Measurements from ENCODE around the gene GNG7.
"Not testable (repeated sequence)": the region's sequence is repeated elsewhere in the genome, so short reads cannot be mapped to it uniquely, and the experiment has no call there.

The GNG7 gene

DNA sequence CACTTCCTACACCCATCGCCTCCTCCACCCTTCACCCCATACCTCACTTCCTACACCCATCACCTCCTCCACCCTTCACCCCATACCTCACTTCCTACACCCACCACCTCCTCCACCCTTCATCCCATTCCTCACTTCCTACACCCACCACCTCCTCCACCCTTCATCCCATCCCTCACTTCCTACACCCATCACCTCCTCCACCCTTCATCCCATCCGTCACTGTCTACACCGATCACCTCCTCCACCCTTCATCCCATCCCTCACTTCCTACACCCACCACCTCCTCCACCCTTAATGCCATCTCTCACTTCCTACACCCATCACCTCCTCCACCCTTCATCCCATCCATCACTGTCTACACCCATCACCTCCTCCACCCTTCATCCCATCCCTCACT lies 10.7 kb upstream of the GNG7 start:
- DNase-seq (ENCODE audit: low read depth), result not testable (repeated sequence)

DNA sequence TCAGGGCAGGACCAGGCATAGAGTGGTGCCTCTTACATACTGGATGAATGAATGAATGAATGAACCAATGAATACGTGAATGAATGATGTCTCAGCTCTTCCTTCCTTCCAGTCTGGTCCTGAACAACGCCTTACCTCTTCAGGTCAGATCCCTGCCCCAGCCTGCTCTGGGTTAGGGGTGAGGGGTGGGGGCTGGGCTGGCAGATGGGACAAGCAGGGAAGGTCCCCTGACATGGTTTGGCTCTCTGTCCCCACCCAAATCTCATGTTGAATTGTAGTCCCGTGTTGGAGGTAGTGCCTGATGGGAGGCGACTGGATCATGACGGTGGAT lies 9.3 kb upstream of the GNG7 start:
- no peak for DNase-seq (ENCODE audit: low read depth)

DNA sequence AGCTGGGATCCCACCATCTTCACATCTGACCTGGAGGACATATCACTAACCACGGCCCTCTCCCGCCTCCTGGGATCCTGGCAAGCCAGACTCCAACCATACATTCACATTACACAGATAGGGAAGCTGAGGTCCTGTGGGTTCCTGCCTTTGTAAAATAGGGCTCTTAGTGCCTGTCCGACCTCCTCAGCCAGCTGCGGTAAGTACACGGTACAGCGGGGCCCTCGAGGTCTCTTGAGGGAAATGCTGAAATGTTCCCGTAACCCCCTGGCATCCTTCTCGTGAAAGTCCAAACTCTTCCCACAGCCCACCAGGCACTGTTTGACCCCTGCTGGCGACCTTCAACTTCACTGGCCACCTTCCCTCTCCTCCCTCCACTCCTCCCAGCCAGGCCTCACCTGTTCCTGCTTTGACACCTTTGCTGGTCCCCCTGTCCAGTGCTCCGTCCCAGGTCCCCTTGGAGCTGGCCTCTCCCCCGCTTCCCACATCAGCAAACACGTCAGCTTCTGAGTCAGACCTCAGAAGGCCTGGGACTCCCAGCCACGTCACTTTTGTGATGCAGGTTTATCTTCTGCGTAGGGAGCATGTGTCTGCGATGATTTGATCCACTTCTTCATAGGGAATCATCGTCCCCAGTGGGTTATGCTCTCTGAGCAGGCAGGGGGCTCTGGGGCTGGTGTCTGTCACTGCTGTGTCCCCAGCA lies 8.8 kb upstream of the GNG7 start:
- DNase-seq (ENCODE audit: low read depth), result no peak

DNA sequence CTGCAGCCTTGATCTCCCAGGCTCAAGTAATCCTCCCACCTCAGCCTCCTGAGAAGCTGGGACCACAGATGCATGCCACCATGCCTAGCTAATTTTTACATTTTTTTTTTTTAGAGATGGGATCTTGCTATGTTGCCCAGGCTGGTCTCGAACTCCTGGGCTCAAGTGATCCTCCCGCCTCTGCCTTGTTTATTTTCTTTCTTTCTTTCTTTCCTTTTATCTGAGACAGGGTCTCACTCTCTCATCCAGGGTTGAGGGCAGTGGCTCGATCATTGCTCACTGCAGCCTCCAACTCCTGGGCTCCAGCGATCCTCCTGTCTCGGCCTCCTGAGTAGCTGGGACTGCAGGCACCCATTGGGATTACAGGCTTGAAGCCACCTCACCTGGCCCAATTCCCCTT lies 3.8 kb upstream of the GNG7 start:
- DNase-seq (ENCODE audit: low read depth), result no peak

DNA sequence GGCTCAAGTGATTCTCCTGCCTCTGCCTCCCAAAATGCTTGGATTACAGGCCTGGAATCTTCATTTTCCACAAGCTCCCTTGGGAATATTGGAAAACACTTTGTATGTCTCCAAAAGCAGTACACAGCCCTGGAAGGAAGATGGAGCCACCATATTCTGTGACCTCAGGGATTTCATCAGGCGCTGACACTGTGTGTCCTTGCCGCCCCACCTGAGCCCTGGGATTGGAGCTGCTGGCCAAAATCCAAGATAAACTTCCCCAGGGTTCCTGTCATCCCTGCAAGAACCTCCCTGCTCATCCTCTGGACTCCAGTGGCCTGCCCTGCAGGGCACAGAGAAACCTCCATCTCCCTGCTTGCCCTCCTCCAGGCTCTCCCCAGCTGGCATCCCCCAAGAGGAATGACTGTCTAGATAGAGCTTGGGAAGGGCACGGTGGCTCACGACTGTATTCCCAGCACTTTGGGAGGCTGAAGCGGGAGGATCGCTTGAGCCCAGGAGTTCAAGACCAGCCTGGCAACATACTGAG lies 1.3 kb upstream of the GNG7 start:
- DNase-seq (ENCODE audit: low read depth), result no peak

DNA sequence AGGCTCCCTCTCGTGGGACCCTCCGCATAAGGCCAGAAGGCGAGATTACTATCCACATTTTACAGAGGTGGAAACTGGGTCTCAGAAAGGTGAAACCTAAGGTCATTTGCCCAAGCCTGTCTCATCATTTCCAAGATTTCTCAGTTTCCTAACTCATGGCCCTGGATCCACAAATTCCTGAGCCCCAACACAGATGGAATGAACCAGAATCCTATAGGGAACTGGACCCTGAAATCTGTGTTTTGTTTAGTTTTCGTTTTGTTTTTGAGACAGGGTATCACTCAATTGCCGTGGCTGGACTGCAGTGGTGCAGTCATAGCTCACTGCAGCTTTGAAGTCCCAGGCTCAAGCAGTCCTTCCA lies 563 bp upstream of the GNG7 start:
- DNase-seq (ENCODE audit: low read depth), result no peak

DNA sequence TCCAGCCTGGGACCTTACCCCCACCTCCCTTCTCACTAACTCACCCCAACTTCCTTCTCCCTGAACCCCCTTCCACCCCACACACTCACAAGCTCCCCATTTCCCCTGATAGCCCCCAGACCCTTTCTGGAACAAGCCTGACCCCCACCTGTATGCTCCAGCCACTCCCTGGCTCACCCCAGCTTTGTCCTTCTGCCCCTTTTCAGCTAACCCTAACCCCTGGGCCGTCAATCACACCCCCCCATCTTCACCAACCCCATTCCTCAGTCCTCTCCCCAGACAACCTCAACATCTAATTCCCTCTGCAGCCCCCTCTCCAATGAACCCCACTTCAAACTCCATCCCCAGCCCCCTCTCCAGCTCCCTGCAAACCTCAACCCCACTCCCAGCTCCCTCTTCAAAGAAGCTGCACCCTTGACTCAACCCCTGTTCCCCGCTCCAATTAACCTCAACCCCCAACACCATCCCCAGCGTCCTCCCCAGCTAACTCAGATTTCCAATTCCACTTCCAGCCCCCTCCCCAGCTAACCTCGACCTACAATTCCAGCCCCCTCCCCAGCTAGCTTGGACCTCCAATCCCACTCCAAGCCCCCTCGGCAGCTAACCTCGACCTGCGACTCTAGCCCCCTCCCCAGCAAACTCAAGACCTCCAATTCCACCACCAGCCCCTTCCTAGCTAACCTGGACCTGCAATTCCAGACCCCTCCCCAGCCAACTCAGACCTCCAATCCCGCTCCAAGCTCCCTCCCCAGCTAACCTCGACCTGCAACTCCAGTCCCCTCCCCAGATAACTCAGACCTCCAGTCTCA lies 929 bp downstream of the GNG7 start:
- no peak for DNase-seq (ENCODE audit: low read depth)

DNA sequence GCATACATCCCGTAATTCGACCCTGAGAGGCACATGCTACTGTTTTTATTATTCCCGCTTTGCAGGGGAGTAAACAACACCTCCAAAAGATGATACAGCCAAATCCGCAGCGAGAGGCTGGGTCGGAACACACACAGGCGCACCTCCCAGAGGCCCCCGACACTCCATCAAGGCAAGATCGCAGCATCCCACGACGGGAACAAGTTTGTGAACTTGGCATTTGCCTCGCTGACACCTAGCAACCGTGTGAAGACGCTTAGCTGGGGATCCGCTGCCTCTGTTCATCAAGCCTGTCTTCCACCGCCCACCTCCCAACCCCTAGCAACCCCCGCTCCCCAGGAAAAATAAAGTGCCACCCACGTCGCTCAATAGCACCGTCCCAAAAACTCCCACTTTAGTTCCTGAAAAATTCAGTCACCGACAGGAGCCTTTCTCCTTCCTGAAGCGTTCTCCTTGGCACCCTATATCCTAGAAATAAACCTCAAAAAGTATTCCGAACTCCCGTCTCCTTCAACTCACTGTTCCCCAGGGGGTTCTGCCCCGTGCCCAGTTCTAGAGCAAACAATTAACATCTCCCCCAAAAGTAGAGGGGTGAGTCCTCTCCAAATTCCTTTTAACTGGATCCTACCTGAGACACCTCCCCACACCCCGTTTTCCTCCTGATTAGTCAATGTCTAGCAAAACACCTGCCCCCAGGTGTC lies 1.7 kb downstream of the GNG7 start:
- DNase-seq (ENCODE audit: low read depth), result no peak

DNA sequence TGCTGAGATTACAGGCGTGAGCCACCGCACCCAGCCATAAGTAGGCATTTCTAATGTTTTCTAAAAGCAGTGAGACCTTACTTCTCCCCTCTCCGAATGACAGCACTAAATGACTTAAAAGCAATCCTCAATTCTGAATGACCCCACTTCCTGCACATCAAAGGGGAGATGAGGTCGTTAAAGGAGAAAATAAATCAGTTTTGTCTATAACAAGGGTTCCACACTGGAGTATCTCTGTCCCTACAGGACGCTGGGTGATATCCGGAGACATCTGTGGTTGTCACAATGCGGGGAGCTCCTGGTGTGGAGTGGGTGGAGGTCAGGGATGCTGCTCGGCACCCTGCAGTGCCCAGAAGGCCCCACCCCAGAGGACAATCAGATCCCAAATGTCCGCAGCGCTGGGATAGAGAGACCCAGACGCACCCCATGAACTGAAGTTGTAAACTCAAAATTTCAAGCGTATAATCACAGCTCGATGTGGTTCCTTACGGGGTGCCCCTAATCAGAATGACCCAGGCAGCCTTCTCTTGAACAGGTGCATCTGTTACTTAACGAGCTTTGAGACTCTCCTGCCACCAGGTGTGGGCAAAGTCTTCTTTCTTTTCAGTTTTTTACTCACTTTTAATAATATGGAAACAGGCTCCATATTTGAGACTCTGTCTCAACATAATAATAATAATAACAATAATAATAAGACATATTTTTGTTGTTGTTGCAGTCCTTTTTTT lies 2.9 kb downstream of the GNG7 start:
- no peak for DNase-seq (ENCODE audit: low read depth)

DNA sequence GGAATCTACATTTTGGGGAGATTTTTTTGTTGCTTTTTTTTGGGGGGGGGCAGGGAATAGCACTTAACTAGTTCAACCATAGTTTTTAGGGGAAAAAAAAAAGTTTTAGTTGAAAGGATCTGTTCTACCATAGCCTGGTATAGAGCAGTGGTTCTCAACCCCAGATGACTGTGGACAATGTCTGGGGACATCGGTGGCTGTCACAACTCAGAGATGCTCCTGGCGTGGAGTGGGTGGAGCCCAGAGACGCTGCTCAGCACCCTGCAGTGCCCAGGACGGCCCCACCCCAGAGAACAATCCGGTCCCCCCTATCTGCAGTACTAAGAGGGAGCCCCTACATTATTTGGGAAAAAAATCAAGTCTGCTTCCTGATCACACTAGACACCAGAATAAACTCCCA lies 8.3 kb downstream of the GNG7 start:
- DNase-seq (ENCODE audit: low read depth), result no peak

DNA sequence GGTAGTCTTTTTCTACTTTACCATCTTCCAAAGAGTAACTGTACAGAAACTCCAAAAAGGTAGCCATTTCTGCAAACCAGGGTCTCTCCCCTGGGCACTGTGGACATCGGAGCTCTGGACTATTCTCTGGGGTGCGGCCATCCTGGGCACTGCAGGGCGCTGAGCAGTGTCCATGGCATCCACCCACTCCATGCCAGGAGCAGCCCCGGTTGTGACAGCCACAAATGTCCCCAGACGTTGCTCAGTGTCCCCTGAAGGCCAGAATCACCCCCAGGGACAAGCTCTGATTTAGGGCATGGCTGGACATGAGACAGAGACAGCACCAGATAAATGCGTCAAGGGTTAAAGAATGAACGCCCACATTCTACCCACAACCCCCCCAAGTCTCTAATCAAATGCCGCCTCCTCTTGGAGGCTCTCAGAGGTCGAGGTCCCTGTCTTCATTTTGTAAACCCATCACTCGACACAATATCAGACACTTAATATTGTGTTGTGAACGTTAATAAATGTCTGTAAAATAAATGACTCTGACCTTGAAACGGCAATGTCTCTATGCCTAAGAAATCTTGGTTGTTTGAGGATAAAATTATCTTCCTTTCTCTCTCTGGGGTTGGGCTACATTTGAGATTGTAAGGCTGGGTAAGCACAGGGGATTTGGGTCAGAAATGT lies 8.9 kb downstream of the GNG7 start:
- no peak for DNase-seq (ENCODE audit: low read depth)

DNA sequence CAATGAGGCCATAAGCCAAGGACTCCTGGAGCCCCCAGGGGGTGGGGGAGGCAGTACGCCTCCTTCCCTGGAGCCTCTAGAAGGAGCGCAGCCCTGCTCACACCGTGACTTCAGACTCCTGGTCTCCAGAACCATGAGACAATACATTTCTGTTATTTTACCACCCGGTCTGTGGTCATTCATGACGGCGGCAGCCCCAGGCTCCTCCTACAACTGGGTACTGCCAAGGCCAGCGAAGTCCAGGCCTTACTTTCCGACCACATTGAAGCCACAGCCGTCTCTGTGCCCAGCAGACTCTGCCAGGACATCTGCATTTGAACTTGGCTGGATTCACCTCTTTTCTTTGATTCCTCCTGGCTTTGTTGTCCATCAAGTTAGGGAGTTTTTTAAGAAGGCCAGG lies 10.5 kb downstream of the GNG7 start:
- no peak for DNase-seq (ENCODE audit: low read depth)

DNA sequence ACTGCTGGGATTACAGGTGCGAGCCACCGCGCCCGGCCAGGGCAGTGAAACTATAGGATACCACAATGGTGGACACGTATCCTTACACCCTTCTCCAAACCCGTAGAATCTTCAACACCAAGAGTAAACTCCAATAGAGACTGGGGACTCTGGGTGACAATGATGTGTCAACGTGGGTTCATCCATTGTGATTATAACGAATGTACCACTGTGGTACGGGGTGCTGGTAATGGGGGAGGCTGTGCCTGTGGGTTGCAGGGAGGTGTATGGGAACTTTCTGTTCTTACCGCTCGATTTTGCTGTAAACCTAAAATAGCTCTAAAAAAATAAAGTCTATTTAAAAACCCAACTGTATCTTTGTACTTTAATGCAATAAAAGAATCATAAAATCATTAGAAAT lies 11.6 kb downstream of the GNG7 start:
- DNase-seq (ENCODE audit: low read depth), result no peak

DNA sequence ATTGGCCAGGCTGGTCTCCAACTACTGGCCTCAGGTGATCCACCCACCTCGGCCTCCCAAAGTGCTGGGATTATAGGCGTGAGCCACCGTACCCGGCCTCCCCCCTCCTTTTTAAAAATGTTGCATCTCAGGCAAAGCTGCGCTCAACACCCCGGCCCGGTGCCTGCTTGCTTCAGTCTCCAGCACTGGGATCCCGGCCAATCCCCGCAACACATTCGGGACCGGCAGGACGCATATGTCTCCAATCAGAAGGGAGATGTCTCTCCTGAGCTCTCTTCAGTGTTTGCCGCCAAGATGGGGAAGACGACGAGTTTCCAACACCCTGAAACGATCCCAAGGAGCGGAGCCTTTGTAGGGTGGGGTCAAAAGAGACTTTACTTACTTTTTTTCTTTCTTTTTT lies 16.1 kb downstream of the GNG7 start:
- DNase-seq (ENCODE audit: low read depth), result no peak

DNA sequence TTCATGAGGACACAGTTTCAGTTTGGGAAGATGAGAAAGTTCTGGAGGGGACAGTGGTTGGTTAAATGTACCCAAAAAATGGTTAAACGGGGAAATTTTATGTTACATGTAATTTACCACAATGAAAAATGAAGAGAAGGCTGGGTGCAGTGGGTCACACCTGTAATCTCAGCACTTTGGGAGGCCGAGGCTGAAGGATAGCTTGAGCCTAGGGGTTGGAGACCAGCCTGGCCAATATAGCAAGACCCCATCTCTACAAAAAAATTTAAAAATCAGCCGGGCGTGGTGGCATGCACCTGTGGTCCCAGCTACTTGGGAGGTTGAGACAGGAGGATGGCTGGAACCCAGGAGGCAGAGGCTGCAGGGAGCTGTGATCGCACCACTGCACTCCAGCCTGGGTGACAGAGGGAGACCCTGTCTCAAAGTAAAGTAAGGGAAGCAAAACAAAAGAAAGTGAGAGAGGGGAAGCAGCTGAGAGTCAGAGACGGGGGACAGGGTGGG lies 17.2 kb downstream of the GNG7 start:
- no peak for DNase-seq (ENCODE audit: low read depth)

DNA sequence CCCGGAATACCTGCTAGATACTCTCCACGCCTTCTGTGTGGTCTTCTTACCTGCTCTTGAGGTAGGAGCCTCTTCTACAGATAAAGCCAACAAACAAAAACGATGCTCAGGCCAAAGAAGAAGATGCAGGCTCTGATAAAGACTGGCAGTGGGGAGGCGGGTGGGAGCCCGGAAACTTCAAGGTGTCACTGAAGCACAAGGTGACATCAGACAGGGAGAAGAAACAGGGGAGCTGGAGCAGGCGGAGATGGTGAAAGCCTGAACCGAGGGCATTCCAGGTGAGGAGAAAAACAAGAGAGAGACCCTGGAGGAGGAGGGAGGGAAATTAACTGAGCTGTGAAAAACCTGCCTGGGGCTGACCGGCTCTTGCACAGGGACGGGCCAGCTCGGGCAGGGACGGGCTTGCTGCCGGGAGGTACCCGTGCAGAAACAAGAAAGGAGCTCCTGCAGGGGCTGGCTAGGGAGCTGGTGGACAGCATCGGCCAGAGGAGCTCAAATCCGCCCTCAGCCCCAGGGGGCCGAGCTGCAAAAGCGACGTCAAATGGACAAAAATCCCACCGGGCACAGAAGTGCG lies 19.0 kb downstream of the GNG7 start:
- DNase-seq (ENCODE audit: low read depth), result no peak

DNA sequence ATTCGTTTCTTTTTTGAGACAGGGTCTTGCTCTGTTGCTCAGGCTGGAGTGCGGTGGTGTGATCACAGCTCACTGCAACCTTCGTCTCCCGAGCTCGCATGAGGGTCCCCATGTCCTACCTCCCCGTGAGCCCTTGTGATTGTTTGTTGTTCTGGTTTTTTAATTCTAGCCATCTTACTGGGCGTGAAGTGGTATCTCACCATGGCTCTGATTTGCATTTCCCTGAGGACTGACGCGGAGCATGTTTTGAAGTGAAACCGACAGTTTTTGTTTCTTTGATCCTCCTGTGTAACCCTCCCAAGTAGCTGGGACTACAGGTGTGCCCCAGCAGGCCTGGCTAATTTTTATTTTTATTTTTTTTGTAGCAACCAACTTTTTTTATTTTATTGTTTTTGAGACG lies 21.7 kb downstream of the GNG7 start:
- DNase-seq (ENCODE audit: low read depth), result no peak

DNA sequence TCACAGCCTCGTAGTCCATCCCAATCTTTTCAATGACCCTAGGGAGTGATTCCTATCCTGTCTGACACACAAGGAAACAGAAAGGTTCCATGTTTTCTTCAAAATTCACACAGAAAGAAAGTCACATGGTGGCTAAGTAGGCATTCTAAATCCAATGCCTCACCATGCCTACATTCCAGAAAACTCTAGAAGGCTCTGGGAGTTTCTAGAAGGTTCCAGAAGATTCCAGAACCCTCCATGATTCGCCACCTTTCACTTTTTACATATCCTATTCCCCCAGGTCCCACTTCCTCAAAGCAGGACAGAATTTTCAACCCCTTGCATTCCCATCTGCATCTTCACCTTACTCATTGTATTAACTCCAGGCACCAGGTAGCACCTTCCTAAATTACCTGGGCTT lies 23.1 kb downstream of the GNG7 start:
- DNase-seq (ENCODE audit: low read depth), result no peak

DNA sequence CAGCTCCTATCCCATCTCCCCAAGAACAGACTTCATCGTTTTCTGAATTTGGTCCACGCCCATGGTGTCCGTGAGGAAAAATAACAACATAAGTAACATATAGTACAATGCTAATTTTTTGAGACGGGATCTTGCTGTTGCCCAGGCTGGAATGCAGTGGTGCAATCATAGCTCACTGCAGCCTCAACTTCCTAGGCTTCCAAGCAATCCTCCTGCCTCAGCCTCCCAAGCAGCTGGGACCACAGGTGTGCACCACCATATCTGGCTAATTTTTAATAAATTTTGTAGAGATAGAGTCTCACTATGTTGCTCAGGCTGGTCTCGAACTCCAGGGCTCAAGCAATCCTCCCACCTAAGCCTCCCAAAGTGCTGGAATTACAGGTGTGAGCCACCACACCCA lies 23.5 kb downstream of the GNG7 start:
- not testable (repeated sequence) for DNase-seq (ENCODE audit: low read depth)

DNA sequence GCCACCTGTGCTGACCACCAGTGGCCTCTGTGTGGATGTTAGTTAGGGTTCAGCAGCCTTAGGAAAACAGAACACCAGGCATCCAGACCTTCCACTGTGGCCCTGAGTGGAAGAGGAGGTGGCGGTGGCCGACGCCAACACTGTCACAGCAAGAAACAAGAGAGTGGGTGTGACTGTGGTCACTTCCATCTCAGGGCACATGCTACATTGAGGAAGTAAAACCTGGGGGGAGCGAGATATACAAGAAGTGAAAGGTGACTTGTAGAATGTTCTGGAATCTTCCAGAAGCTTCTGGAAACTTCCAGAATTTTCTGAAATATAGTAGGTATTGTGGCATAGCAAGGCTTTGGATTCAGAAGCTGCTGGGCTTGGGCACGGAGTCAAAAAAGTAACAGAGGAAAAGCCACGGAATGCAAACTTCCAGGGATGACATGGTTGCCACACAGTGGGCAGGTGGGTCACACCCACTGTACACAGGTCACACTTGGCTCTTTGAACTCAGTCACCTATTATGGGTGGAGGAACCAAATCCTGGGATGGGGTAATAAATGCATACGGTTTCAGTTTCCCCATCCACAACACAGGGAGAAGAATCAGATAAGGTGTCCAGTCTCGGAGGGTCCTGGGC lies 24.3 kb downstream of the GNG7 start:
- no peak for DNase-seq (ENCODE audit: low read depth)

DNA sequence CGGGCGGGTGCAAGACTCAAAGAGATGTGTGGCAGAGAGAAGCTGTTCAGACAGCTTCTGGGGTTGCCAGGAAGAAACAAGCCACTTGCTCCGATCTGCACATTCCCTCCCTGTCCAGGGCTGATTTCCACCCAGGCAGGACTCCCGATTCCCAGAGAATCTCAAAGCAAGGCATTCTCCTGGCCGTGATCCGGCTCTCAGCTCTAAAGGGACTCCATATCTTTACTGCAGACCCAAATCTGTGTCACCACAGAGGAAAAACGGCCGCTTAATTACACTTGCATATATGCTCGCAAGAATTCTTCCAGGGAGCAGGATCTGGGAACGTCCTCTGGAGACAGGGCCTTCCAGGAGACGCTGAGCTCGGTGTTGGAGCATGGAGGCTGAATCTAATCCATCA lies 25.7 kb downstream of the GNG7 start:
- DNase-seq (ENCODE audit: low read depth), result no peak

All from fibroblast of the conjunctiva (primary cell).